HG02943 (cell line): Measurements from ENCODE around the gene NGRN.
"Not testable (repeated sequence)": the region's sequence is repeated elsewhere in the genome, so short reads cannot be mapped to it uniquely, and the experiment has no call there.

ENCODE experiments used
- ATAC-seq: cut with Tn5 transposase; IDR thresholded peaks from one replicate; pipeline ENCODE4 v1.9.1; 2021; ENCODE audit warnings: mild to moderate bottlenecking, low read depth, moderate library complexity; ENCODE audit not compliant: unreplicated experiment

The NGRN gene

DNA sequence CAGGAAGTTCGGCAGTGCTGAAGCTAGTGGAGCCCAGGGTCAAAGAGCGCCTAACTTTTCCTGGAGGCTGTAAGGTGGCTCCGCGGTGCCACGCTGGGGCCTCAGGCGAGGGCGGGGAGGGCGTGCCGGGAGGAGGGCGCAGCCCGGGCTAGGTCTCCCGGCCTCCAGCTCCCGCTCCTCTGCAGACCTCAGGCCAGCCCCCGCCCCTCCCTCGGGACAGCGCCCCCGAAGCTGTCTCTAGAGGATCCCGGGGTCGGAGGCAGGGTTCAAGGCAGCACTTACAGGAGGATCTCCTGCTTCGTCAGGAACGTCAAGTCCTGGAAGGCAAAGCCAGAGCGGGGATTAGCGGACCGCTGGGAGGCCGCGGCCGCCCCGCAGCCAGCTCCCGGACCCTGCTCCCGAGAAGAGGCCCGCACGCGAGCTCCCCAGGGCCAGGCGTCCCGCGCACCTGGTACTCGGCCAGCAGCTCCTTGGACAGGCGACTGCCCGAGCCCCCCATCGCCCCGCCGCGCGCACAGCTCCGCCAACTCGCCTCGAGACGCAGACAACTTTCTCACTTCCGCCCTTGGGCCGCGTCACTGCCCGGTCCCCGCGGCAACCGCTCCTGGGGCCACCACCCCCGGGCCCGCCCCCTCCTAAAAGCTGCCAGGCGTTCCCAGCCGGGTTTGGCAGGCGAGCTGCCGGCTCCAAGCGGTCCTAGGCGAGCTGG is 31.9 kb upstream of the NGRN start, which contains the start of gene CIB1:
TSS of gene CIB1 (minus strand) at position 555 of the 709 bp plus-strand sequence. CDS start at position 499, 56 bp downstream.
- ATAC-seq = peak; percentile 71

DNA sequence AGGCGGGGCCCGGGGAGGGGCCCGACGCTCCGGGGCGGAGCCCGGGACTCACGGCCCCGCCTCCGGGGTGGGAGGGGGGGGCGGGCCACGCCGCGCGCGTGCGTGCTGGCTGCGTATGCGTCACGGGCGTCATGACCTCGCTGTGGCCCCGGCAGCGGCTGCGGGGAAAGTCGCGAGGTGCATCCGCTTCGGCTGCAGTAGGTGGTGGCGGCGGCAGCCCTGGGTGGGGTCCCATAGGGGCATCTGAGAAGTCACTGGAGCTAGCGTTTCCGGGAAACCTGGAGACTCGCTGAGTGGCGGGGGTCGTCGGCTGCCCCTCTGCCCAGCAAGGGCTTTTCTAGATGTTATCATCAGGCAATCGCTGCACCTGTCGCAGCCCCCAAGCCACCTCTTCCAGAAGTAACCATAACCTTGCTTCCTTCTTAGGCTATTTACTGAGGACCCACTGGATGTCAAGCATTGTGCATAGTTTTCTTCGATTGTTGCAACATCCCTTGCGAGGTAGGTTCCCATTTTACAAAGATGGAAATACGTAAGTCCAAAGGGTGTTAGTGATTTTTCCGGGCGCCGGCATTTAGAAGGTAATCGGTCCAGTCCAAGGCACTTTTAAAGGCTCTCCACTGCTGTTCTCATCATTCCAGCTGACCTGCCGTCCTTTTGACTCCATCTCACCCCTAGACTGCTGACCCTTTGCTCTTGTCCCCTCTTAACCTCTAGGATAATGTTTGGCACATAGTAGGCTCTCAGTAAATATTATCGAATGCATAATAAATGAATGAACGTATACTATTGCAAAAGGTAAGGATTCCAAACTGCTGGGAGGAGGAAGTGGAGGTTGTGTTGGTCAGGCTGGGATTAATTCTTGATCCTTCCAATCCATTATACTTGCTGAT is 31.1 kb upstream of the NGRN start, which contains the start of gene GDPGP1:
TSS of gene GDPGP1 (plus strand) at position 114 of the 893 bp plus-strand sequence. CDS start 6,700 bp downstream, outside the sequence.
- peak; percentile 53 for ATAC-seq

DNA sequence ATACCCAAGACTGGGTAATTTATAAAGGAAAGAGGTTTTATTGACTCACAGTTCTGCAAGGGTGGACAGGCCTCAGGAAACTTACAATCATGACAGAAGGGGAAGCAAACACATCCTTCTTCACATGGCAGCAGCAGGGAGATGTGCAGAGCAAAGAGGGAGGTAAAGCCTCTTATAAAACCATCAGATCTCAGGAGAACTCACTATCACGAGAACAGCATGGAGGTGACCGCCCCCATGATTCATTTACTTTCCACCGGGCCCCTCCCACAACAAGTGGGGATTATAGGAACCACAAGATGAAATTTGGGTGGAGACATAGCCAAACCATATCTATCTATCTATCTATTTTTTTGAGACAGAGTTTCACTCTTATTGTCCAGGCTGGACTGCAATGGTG is 26.1 kb upstream of the NGRN start:
- no peak for ATAC-seq

DNA sequence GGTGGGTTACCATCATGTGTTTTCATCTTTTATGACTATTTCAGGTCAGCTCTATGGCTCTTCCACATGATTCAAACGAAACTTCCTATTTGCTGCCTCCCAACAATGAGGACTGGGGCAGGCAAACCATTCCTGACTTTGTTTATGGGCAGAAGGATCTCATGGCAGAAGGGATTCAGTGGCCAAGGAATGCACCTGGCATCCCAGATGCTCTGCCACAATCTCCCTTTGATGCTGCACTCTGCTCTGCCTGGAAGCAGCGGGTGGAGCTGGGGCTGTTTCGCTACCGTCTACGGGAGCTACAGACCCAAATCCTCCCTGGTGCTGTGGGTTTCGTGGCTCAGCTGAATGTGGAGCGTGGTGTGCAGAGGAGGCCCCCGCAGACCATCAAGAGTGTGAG is 24.6 kb upstream of the NGRN start:
- no peak for ATAC-seq

DNA sequence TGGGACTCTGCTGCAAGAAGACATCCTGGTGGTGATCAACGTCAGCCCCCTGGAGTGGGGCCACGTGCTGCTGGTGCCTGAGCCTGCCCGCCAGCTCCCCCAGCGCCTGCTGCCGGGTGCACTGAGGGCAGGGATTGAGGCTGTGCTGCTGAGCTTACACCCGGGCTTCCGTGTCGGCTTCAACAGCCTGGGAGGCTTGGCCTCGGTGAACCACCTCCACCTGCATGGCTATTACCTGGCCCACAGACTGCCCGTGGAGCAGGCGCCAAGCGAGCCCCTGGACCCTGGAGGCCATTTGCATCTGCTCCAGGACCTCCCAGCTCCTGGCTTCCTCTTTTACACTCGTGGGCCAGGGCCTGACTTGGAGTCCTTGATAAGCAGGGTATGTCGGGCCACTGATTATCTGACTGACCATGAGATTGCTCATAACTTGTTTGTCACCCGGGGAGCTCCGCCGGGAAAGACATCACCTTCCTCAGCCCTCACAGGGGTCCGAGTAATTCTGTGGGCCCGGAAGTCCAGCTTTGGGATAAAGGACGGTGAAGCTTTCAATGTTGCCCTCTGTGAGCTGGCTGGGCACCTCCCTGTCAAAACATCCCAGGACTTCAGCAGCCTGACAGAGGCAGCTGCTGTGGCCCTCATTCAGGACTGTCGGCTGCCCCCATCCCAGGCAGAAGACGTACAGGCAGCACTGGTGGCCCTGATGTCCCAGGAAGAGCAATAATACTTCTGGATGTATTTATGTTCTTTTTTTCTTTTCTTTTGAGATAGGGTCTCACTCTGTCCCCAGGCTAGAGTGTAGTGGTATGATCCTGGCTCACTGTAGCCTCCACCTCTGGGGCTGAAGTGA is 23.9 kb upstream of the NGRN start:
- ATAC-seq = no peak

DNA sequence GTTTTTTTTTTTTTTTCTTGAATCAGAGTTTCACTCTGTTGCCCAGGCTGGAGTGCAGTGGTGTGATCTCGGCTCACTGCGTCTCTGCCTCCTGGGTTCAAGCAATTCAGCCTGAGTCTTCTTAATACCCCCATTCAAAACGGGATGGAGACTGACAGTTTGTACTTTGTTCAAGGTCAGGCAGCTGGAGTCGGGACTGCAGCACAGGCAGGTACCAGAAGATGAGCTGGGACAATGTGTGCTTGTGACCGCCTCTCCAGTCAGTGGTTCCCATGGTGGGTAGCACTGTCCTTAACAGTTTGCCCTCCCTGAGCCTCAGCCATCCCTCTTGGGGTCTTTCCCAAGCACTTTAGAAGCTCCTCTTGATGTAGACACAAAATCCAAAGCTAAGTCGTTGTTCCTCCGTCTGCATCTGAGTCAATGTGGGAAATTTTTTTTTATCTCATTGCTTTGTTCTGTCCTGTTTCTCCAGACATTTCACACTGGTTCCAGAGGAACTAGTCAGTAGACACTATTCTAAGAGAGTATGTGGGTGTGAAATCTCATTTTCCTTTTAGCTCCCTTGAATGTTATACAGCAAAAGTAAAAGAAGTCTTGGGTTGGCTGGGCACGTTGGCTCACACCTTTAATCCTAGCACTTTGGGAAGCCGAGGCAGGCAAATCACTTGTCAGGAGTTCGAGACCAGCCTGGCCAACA is 21.4 kb upstream of the NGRN start:
- ATAC-seq = no peak

DNA sequence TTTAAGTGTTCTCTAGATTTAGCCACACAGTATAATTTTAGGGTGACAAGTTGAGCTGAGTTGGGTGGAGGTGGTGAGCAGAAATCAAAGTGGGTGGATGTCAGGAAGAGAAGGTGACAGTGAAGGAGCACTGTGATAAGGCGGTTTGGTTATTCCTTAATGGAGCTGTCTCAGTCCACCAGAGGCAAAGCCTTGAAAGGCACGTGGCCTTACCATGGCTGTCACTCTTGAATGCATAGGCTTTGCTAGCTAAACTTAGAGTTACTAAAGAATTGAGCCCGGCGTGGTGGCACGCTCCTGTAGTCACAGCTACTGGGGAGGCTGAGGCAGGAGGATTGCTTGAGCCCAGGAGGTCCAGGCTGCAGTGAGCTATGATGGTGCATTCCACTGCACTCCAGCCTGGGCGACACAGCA is 16.7 kb upstream of the NGRN start:
- ATAC-seq = no peak

DNA sequence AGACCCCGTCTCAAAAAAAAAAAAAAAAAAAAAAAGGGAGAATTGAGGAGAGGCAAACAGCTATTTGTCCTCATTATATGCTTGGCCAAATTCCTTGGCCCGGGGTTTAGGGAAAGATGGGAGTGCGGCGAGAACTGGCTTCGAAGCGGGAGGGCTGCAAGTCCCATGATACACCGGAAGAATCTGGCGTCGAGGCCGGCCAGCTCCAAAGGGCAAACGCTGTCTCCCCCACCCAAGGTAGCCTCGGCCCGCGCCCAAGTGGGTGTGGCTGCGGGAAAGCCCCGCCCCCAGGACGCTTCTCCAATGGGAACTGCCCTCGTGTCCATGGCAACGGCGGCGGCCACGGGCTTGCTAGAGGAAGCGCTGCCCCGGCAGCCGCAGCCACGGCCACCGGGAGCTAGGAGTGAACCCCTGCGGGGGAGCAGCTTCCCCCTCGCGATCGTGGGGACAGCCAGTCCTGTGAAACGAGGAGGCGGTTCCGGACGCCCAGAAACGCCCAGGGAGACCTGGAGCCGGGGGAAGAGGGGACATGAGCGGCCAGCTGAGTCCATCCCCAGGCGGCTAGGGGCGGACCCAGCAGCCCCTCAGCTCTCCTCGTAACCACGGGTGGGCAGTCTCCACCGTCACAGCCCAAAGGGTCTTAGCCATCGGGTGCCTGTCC is 16.1 kb upstream of the NGRN start, which contains the start of gene TTLL13:
TSS of gene TTLL13 (plus strand) at position 354 of the 661 bp plus-strand sequence. CDS start 1,075 bp downstream, outside the sequence.
- ATAC-seq = no peak

DNA sequence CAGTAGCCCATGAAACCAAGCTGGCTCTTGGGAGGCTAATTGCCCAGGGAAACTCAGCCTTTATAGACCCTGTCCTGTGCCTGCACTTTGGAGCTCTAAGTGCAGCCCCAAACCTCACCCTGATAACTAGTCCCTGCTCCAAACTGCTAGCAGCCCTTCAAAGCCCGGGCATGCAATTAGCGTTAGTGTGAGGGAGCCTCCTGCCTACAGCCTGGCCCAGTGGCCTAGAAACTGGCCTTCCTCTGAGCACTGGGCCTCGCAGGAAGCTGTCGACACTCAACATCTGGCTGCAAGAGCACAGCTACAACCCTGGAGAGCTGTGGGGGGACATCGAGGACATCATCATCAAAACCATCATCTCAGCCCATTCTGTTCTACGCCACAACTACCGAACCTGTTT is 7.7 kb upstream of the NGRN start:
- no peak for ATAC-seq

DNA sequence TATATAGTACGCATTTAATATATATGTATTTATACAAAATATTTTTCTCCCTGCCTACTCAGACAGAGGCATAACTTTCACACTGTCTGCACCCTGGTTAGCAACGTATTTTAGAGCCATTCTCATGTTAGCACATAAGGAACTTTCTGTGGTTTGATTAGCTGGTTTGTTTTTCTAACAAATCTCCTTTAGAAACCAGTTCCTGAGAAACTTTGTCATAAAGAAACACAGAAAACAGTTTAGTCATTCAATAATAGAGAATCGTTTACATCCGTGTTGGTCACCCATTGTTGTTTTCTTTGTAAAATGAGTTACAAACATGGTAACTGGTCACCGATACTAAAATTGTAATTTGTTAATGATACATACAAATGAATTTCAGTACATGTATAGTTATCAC is 5.9 kb upstream of the NGRN start:
- peak; percentile 74 for ATAC-seq

DNA sequence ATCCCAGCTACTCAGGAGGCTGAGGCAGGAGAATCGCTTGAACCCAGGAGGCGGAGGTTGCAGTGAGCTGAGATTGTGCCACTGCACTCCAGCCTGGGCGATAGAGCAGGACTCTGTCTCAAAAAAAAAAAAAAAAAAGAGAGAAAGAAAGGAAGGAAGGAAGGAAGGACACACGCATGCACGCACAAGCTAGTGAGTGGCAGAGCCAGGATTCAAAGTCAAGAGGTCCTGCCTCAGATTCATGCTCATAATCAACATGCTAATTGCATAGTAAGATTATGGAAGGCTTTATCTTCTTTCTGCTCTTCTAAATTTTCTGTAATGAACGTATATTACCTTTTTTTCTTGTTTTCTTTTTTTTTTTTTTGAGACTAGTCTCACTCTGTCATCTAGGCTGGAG is 4.7 kb upstream of the NGRN start:
- not testable (repeated sequence) for ATAC-seq

DNA sequence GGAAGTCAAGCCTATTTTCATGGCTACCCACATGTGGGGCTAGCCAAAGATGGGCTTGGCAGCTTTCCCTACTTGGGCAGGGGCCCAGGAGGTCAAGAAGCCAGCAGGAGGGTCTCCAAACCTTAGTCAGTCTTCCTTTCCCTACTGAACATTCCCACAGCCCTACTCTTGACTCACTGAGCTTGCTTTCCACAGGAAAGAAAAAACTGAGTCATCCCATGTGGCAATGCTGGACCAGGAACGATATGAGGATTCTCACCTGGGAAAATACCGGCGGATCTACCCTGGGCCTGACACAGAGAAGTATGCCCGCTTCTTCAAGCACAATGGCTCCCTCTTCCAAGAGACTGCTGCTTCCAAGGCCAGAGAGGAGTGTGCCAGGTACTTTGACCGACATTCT is 3.7 kb upstream of the NGRN start:
- ATAC-seq = no peak

DNA sequence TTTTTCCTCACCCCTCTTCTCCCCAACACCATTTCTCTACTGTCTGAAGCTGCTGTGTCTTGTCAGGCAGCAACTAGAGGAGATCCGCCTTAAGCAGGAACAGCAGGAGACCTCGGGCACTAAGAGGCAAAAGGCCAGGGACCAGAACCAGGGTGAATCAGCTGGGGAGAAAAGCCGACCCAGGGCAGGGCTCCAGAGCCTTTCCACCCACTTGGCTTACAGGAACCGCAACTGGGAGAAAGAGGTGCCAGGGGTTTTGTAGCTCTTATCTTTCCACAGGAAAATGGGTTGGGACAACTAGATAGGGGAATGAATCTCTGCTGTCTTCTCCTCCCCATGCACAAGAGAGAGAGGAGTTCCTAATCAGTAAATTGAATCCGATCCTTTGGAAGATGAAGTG is 3.0 kb upstream of the NGRN start:
- no peak for ATAC-seq

DNA sequence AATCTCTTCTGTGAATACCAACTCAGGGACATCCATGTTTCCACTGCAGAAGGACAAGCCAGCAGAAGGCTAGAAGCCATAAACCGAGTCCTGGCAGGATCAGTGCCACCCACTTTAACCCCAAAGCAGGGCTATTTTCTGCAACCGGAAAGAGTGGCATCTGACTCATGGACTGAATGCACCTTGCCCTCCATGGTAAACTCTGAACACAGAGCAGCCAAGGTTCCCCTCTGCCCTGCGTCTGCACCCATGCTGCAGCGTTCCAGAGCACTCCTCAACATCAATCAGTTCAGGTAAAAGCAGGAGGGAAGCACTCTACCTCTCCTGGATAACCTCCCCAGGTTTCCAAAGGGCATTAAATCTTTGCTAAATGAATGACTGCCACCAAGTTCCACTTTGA is 801 bp upstream of the NGRN start:
- ATAC-seq = peak; percentile 4

DNA sequence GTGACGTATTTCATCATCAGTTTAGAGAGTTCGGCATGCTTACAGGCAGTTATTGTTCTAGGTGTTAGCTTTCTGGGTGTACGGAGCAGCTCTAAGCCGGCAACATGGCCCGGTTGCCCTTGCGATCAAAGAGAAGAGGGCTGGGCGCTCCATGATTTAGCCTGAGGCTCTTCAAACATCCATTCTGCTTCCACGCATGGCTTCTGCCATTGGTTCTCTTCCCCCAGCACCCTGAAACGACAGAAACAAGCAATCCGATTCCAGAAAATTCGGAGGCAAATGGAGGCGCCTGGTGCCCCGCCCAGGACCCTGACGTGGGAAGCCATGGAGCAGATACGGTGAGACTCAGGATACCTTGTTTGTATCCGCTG is 574 bp downstream of the NGRN start:
- ATAC-seq = no peak

DNA sequence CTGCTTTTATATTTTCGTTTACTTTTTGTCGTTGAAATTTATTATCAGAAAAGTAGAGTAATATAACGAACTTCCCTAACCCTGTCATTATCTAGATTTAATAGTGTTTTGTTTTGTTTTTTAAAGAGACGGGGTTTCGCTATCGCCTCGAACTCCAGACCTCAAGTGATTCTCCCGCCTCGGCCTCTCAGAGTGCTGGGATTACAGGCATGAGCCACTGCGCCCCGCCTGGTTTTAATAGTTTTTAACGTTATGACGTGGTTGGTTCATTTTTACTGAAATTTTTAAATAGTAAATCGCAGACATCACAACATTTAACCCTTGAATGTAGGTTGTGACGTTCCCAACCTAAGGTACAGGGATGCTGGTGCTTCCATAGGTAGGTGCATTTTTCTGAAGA is 1.0 kb downstream of the NGRN start:
- no peak for ATAC-seq

DNA sequence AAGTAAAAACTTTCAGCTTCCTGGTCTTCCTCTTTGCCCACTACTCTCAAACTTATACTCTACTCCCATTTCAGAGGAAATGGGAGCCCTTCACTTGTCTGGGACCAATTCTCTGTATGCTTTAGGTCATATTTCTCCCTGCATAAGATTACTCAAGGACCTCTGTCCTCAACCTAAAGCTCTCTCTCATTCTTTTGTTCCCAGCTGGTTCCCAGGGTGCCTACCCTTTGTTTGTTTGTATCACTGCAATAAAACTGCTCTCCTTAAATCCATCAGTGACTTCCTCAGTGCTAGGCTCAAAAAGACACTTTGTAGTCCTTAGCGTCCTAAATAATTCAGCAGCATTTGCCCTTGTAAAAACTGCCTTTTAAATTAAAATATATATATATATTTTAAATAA is 2.9 kb downstream of the NGRN start:
- ATAC-seq = no peak

DNA sequence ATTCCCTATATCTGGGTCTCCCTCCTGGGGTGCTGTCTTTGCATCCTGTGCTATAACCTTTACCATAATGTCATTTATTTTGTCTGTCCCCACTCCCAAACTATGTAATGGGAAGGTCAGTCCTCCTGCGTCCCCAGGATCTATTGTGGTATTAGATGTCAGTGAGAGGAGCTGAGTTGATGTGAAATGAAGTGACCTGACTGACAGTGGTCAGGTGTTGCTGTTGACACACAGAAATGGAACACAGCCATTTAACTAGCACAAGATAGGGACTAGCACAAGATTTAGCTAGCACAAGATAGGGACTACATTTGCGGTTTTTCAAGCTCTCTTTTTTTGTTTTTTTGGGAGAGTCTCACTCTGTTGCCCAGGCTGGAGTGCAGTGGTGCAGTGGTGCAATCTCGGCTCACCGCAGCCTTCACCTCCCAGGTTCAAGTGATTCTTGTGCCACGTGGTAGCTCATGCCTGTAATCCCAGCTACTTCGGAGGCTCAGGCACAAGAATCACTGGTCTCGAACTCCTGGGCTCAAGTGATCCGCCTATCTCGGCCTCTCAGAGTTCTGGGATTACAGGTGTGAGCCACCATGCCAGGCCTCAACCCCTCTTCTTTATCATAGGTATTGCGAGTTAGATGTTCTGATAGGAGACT is 5.2 kb downstream of the NGRN start:
- ATAC-seq = no peak
